BLaER1 (cell line): Measurements from ENCODE around the gene MMP1.

Experiments used
- H3K27ac ChIP-seq: shearing (Covaris generic); formaldehyde crosslinking; 2 replicates; pipeline ENCODE4 v1.8.1; 2022
- H3K27me3 ChIP-seq: shearing (Covaris generic); formaldehyde crosslinking; 2 replicates; pipeline ENCODE4 v1.8.1; 2022
- H3K36me3 ChIP-seq: shearing (Covaris generic); formaldehyde crosslinking; 2 replicates; pipeline ENCODE4 v1.8.1; 2022
- H3K4me1 ChIP-seq: shearing (Covaris generic); formaldehyde crosslinking; 2 replicates; pipeline ENCODE4 v1.8.1; 2022
- H3K4me2 ChIP-seq: shearing (Covaris generic); formaldehyde crosslinking; 2 replicates; pipeline ENCODE4 v1.8.1; 2022
- H3K4me3 ChIP-seq: shearing (Covaris generic); formaldehyde crosslinking; 2 replicates; pipeline ENCODE4 v1.8.1; 2022
- H3K9ac ChIP-seq: shearing (Covaris generic); formaldehyde crosslinking; 2 replicates; pipeline ENCODE4 v1.8.1; 2022
- H3K9me3 ChIP-seq: shearing (Covaris generic); formaldehyde crosslinking; 2 replicates; pipeline ENCODE4 v1.8.1; 2022
- H4K20me1 ChIP-seq: shearing (Covaris generic); formaldehyde crosslinking; 2 replicates; pipeline ENCODE4 v1.8.1; 2022
- Cebpa-rat ChIP-seq: shearing (Covaris generic); IDR thresholded peaks from 2 replicates; pipeline ENCODE4 v1.8.1; 2022

MMP1 gene

GRCh38 chr11:102831489-102832440, 33.8 kb upstream of the MMP1 start:
- Histone ChIP-seq H3K4me1 (no peaks in the 10 kb centered on the region), H4K20me1 (no peaks in the 10 kb centered on the region), H3K27me3 (no peaks in the 10 kb centered on the region), H3K36me3 (no peaks in the 10 kb centered on the region), H3K9me3 (peaks cover 4% of the 10 kb centered on the region), H3K4me2 (no peak overlapping the region), H3K27ac (no peak overlapping the region), H3K4me3 (no peak overlapping the region), H3K9ac (no peak overlapping the region)
- no peak for TF ChIP-seq Cebpa-rat

GRCh38 chr11:102831128-102831488, 33.1 kb upstream of the MMP1 start:
- no peak for TF ChIP-seq Cebpa-rat
- Histone ChIP-seq H4K20me1 (no peaks in the 10 kb centered on the region), H3K4me1 (no peaks in the 10 kb centered on the region), H3K4me2 (no peak overlapping the region), H3K27me3 (no peaks in the 10 kb centered on the region), H3K36me3 (no peaks in the 10 kb centered on the region), H3K27ac (no peak overlapping the region), H3K9ac (no peak overlapping the region), H3K9me3 (peaks cover 11% of the 10 kb centered on the region), H3K4me3 (no peak overlapping the region)

- Histone ChIP-seq H3K36me3 (no peaks in the 10 kb centered on the region), H3K4me1 (no peaks in the 10 kb centered on the region), H3K9ac (no peak overlapping the region), H4K20me1 (no peaks in the 10 kb centered on the region), H3K27me3 (no peaks in the 10 kb centered on the region), H3K27ac (no peak overlapping the region), H3K9me3 (peaks cover 18% of the 10 kb centered on the region), H3K4me2 (no peak overlapping the region), H3K4me3 (no peak overlapping the region)
- no peak for TF ChIP-seq Cebpa-rat
These were observed 32.2 kb upstream of the MMP1 start for GRCh38 chr11:102830001-102830727.

- Histone ChIP-seq H3K4me1 (no peaks in the 10 kb centered on the region), H3K9ac (no peak overlapping the region), H3K36me3 (no peaks in the 10 kb centered on the region), H3K27me3 (no peaks in the 10 kb centered on the region), H3K4me3 (no peak overlapping the region), H4K20me1 (no peaks in the 10 kb centered on the region), H3K4me2 (no peak overlapping the region), H3K27ac (no peak overlapping the region), H3K9me3 (peaks cover 18% of the 10 kb centered on the region)
- no peak for TF ChIP-seq Cebpa-rat
These were observed 31.5 kb upstream of the MMP1 start for GRCh38 chr11:102829316-102830000.

GRCh38 chr11:102824556-102824955, 26.6 kb upstream of the MMP1 start:
- no peak overlapping the region for H3K4me3 ChIP-seq
- no peaks in the 10 kb centered on the region for H3K27me3 ChIP-seq
- no peaks in the 10 kb centered on the region for H4K20me1 ChIP-seq
- H3K36me3 ChIP-seq, result no peaks in the 10 kb centered on the region
- no peak overlapping the region for H3K9ac ChIP-seq
- H3K4me2 ChIP-seq, result no peak overlapping the region
- H3K27ac ChIP-seq, result no peak overlapping the region
- H3K4me1 ChIP-seq, result no peaks in the 10 kb centered on the region
- peaks cover 15% of the 10 kb centered on the region for H3K9me3 ChIP-seq
- TF ChIP-seq Cebpa-rat, result no peak

GRCh38 chr11:102819491-102819890, 21.5 kb upstream of the MMP1 start:
- no peaks in the 10 kb centered on the region for H3K36me3 ChIP-seq
- H3K4me3 ChIP-seq, result no peak overlapping the region
- H3K27ac ChIP-seq, result no peak overlapping the region
- no peaks in the 10 kb centered on the region for H3K9me3 ChIP-seq
- H3K4me2 ChIP-seq, result no peak overlapping the region
- H3K4me1 ChIP-seq, result no peaks in the 10 kb centered on the region
- no peaks in the 10 kb centered on the region for H4K20me1 ChIP-seq
- no peak for TF ChIP-seq Cebpa-rat
- H3K9ac ChIP-seq, result no peak overlapping the region
- H3K27me3 ChIP-seq, result no peaks in the 10 kb centered on the region

GRCh38 chr11:102813484-102813883, 15.5 kb upstream of the MMP1 start:
- Histone ChIP-seq H3K36me3 (no peaks in the 10 kb centered on the region), H3K4me3 (no peak overlapping the region), H4K20me1 (no peaks in the 10 kb centered on the region), H3K9me3 (no peaks in the 10 kb centered on the region), H3K27ac (no peak overlapping the region), H3K4me1 (no peaks in the 10 kb centered on the region), H3K27me3 (no peaks in the 10 kb centered on the region), H3K9ac (no peak overlapping the region), H3K4me2 (no peak overlapping the region)
- TF ChIP-seq Cebpa-rat, result no peak

GRCh38 chr11:102812188-102812587, 14.2 kb upstream of the MMP1 start:
- Histone ChIP-seq H3K27me3 (no peaks in the 10 kb centered on the region), H3K27ac (no peak overlapping the region), H4K20me1 (no peaks in the 10 kb centered on the region), H3K36me3 (no peaks in the 10 kb centered on the region), H3K9ac (no peak overlapping the region), H3K4me3 (no peak overlapping the region), H3K4me2 (no peak overlapping the region), H3K4me1 (no peaks in the 10 kb centered on the region), H3K9me3 (peaks cover 8% of the 10 kb centered on the region; the same call in 1 of the 2 replicates)
- TF ChIP-seq Cebpa-rat, result no peak

- H3K9me3 ChIP-seq, result peaks cover 8% of the 10 kb centered on the region; the same call in 1 of the 2 replicates
- H4K20me1 ChIP-seq, result no peaks in the 10 kb centered on the region
- H3K9ac ChIP-seq, result no peak overlapping the region
- no peaks in the 10 kb centered on the region for H3K4me1 ChIP-seq
- no peak overlapping the region for H3K4me2 ChIP-seq
- H3K4me3 ChIP-seq, result no peak overlapping the region
- TF ChIP-seq Cebpa-rat, result no peak
- H3K27me3 ChIP-seq, result no peaks in the 10 kb centered on the region
- H3K36me3 ChIP-seq, result no peaks in the 10 kb centered on the region
- H3K27ac ChIP-seq, result no peak overlapping the region
These were observed 13.1 kb upstream of the MMP1 start for GRCh38 chr11:102810950-102811660.
